HFF-Myc (cell line): ENCODE measurements around the gene CC2D2B.
"Not testable (repeated sequence)": the region's sequence is repeated elsewhere in the genome, so short reads cannot be mapped to it uniquely, and the experiment has no call there.

Experiments used
- DNase-seq: peaks from one replicate; pipeline ENCODE4 v3.0.0-alpha.2; 2011; ENCODE audit warnings: low read depth; ENCODE audit errors: extremely low read depth
- H3K4me3 ChIP-seq: replicated peaks from 2 replicates; pipeline ENCODE4 v1.5.1; 2011; ENCODE audit warnings: low read depth, mild to moderate bottlenecking, control low read depth, low read length
- TF ChIP-seq, protein P1 (sequence below): IDR thresholded peaks from 2 replicates; pipeline ENCODE4 v1.5.1; 2012; ENCODE audit warnings: mild to moderate bottlenecking, low read depth, low read length, control low read depth; ENCODE audit errors: missing control alignments

CC2D2B gene

GRCh38 chr10:95880704-95881103 lies 27.1 kb upstream of the CC2D2B start:
- no peak overlapping the region for H3K4me3 ChIP-seq
- DNase-seq, result no peak
- TF ChIP-seq, protein P1, sequence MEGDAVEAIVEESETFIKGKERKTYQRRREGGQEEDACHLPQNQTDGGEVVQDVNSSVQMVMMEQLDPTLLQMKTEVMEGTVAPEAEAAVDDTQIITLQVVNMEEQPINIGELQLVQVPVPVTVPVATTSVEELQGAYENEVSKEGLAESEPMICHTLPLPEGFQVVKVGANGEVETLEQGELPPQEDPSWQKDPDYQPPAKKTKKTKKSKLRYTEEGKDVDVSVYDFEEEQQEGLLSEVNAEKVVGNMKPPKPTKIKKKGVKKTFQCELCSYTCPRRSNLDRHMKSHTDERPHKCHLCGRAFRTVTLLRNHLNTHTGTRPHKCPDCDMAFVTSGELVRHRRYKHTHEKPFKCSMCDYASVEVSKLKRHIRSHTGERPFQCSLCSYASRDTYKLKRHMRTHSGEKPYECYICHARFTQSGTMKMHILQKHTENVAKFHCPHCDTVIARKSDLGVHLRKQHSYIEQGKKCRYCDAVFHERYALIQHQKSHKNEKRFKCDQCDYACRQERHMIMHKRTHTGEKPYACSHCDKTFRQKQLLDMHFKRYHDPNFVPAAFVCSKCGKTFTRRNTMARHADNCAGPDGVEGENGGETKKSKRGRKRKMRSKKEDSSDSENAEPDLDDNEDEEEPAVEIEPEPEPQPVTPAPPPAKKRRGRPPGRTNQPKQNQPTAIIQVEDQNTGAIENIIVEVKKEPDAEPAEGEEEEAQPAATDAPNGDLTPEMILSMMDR, result no peak

- TF ChIP-seq, protein P1, result no peak
- no peak overlapping the region for H3K4me3 ChIP-seq
- no peak for DNase-seq
Observed at GRCh38 chr10:95881316-95881715, 26.5 kb upstream of the CC2D2B start.

GRCh38 chr10:95889830-95890229 lies 17.9 kb upstream of the CC2D2B start:
- H3K4me3 ChIP-seq, result no peak overlapping the region
- TF ChIP-seq, protein P1, result no peak
- DNase-seq, result no peak

DNA sequence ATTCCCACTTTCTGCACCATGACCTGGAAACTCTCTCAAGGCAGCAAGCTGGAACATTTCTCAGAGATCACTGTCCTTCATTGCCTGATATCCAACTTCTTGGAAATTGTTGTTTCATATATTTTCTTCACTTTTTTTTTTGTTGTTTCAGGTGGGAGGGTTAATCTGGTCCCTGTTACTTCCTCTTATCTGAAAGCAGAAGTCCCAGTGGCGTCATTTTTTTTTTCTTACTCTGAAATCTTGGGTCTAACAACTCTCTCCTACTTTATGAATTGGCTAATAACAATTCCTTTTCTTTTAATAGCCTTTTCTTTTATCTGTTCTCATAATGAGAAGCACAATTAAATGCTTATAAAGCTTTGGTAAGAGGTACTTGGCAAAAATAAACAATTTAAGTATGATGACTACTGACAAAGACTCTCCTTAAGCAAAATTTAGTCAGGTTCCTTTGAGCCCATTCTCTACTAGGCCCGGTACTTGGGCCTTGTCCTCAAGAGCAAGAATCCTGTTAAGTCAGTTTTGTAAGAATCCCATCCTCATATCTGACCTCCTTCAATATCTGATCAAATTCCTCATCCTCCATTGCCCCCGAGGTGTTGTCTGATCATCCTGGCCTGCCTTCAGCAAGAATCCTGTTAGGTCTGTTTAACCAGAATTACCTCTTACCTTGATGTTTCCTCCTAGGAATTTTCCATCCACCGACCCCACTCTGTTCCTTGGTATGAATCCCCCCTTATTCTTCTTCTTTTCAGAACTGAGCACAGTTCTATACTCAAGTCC lies 11.5 kb upstream of the CC2D2B start:
- TF ChIP-seq, protein P1, result no peak
- no peak for DNase-seq
- H3K4me3 ChIP-seq, result no peak overlapping the region

DNA sequence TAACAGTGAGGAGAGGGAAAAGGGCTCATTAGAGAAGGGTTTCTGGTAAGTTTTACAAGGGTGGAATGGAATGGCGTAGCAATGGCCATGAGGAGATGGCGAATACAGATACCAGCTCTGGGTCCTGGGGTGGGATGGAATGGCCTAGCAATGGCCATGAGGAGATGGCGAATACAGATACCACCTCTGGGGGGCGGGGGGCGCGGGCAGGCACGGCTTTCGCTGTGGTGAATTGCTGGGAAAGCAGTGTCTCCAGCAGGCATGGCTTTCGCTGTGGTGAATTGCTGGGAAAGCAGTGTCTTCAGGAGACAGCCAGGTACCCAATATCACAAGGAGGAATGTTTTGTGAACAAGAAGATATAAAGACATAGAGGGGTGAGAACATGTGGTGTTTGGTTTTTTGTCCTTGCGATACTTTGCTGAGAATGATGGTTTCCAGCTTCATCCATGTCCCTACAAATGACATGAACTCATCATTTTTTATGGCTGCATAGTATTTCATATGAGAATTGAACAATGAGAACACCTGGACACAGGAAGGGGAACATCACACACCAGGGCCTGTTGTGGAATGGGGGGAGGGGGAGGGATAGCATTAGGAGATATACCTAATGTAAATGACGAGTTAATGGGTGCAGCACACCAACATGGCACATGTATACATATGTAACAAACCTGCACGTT lies 1.7 kb upstream of the CC2D2B start:
- peak overlapping the region; percentile 56; the same call in 1 of the 2 replicates for H3K4me3 ChIP-seq

GRCh38 chr10:95906677-95907455 lies 909 bp upstream of the CC2D2B start:
- DNase-seq, result peak; percentile 36
- TF ChIP-seq, protein P1, result peak; percentile 21
- peak overlapping the region; percentile 56 for H3K4me3 ChIP-seq

More for the DNA sequence above, 1.7 kb upstream of the CC2D2B start:
- DNase-seq, result not testable (repeated sequence)

DNA sequence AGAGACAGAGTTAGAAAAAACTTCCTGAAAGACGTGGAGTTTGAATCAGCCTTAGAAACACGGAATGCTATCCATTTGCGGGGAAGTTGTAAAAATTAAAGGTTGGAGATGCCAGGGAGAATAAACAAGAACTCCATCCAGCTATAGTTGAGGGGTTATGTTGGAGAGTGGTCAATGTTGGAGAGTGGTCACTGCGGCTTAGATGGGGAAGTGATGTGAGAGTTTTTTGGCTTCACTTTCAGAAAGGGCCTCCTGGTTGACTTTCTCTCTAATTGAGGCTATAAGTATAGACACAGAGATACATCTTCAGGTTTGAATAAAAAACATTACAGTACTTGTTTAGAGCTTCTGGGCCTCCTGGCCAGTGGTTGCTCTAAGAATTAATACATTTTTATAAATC lies 675 bp downstream of the CC2D2B start:
- TF ChIP-seq, protein P1, result no peak
- peak overlapping the region; percentile 56 for H3K4me3 ChIP-seq

More for the DNA sequence above, 675 bp downstream of the CC2D2B start:
- DNase-seq, result no peak
